Common myeloid progenitor, CD34-positive (primary cell): ENCODE data around the gene FGF21.
"Not testable (repeated sequence)": the region's sequence is repeated elsewhere in the genome, so short reads cannot be mapped to it uniquely, and the experiment has no call there.

ENCODE experiments used
- CTCF ChIA-PET: fragments of 350-600 bp; sonication (Branson Sonifier 250); formaldehyde crosslinking; loops from one replicate; lab custom pipeline; 2021; ENCODE audit warnings: antibody characterized with exemption; lab: Charles Lee
- POLR2A ChIA-PET: fragments of 350-600 bp; sonication (Branson Sonifier 250); formaldehyde crosslinking; loops from one replicate; lab custom pipeline; 2021; ENCODE audit warnings: antibody characterized with exemption; lab: Charles Lee
- DNase-seq, 3 donors: peaks; one replicate each; pipeline versions ENCODE4 v3.0.0 to v3.0.0-alpha.2; 2013
- H3K27ac ChIP-seq, 2 experiments: 1 replicate in 1 of 2; 2 replicates in 1 of 2; pipeline ENCODE4 v1.7.0; 2013; ENCODE audit warnings: inconsistent platforms in 2 of 2, low read length in 2 of 2, mild to moderate bottlenecking in 2 of 2, low read depth in 1 of 2, moderate library complexity in 1 of 2; ENCODE audit not compliant: severe bottlenecking in 2 of 2, insufficient read depth in 1 of 2, poor library complexity in 1 of 2
- H3K27me3 ChIP-seq, 5 experiments: replicated peaks in 2 of 5; 1 replicate in 3 of 5; 2 replicates in 2 of 5; pipeline versions ENCODE4 v1.6.1 to v1.7.0; 2013; ENCODE audit warnings: low read length in 4 of 5, mild to moderate bottlenecking in 2 of 5, moderate library complexity in 2 of 5, inconsistent platforms in 1 of 5; ENCODE audit not compliant: insufficient read depth in 5 of 5, control insufficient read depth in 4 of 5
- H3K36me3 ChIP-seq, 4 experiments: 1 replicate in 2 of 4; 2 replicates in 2 of 4; pipeline versions ENCODE4 v1.6.1 to v1.7.0; 2013; ENCODE audit warnings: low read length in 3 of 4, control low read depth in 1 of 4, mild to moderate bottlenecking in 1 of 4; ENCODE audit not compliant: control insufficient read depth in 4 of 4, insufficient read depth in 4 of 4
- H3K4me1 ChIP-seq, 4 experiments: 1 replicate in 3 of 4; 2 replicates in 1 of 4; pipeline versions ENCODE4 v1.6.1 to v1.7.1; 2013; ENCODE audit warnings: low read length in 3 of 4, mild to moderate bottlenecking in 3 of 4, control low read depth in 1 of 4, inconsistent platforms in 1 of 4, moderate library complexity in 1 of 4; ENCODE audit not compliant: control insufficient read depth in 4 of 4, insufficient read depth in 4 of 4; ENCODE audit errors: control extremely low read depth in 1 of 4
- H3K4me3 ChIP-seq, 7 experiments: 1 replicate in 4 of 7; 2 replicates in 3 of 7; pipeline versions ENCODE4 v1.5.1 to v1.7.0; 2013; ENCODE audit warnings: mild to moderate bottlenecking in 7 of 7, low read length in 6 of 7, moderate library complexity in 6 of 7, inconsistent platforms in 2 of 7, low read depth in 2 of 7, control low read depth in 1 of 7; ENCODE audit not compliant: insufficient read depth in 4 of 7, control insufficient read depth in 1 of 7; ENCODE audit errors: extremely low read depth in 1 of 7
- H3K9me3 ChIP-seq, 5 experiments: 1 replicate in 4 of 5; 2 replicates in 1 of 5; pipeline versions ENCODE4 v1.6.1 to v1.7.1; 2013; ENCODE audit warnings: low read length in 4 of 5, mild to moderate bottlenecking in 2 of 5, inconsistent platforms in 1 of 5, low read depth in 1 of 5, moderate library complexity in 1 of 5; ENCODE audit not compliant: control insufficient read depth in 4 of 5, insufficient read depth in 2 of 5; ENCODE audit errors: control extremely low read depth in 1 of 5
- WGBS: methylation state at CpG from one replicate; pipeline ENCODE4 v1.1.5; 2013; ENCODE audit not compliant: insufficient coverage; 5-methylcytosine and 5-hydroxymethylcytosine counted together

FGF21 gene

DNA sequence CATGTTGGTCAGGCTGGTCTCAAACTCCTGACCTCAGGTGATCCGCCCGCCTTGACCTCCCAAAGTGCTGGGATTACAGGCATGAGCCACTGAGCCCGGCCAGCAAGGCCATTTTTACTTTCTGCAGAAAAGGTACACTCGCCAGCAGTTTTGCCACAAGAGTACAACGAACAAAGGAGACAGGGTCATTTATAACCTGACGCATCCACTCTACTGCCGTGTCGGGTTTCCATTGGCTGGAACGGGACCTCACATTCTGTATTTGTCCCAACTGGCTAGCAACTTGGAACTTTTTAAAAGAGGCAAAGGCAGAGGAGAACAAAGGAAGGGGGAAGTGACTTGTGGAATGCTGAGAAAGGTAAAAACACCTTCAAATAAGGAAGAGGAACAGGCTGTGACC is 32.0 kb downstream of the FGF21 start:
- H3K9me3 ChIP-seq, H3K27ac ChIP-seq, DNase-seq, H3K4me1 ChIP-seq, H3K4me3 ChIP-seq, POLR2A ChIA-PET, H3K36me3 ChIP-seq, H3K27me3 ChIP-seq: not testable (repeated sequence)
- 97% methylated on average over 7 of the region's 9 CpGs for WGBS
- CTCF ChIA-PET, result interaction anchor here (0.6 to 27.8 kb wide), 23 partner anchors 8 to 287 kb away, joined by 3 to 376 read pairs (median 4); partner anchors contain the start of genes BAX, BCAT2, FGF21 and HSD17B14

DNA sequence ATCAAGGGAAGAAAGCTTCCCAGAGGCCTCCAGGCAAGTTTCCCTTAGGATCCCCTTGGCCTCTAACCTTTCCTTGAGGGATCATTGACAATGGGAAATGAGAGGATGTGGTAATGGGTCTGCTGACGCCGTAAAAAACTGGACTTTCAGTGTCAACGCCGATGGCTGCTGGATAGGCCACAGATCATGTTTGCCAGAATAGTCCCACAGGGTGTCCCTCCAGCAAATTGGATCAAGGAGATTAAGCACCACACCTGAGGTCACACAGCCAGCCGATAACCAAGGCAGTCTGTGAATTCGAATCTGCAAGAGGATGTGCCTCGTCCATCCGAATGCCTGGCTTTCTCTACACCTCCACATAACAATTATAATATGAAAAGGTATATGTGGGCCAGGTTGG is 37.9 kb downstream of the FGF21 start:
- WGBS, result 76% methylated on average over 4 of the region's 8 CpGs
- Histone ChIP-seq H3K36me3 (peaks cover 0 to 4% (median 0%) of the 10 kb centered on the region in 4 experiments), H3K27me3 (no peaks in the 10 kb centered on the region), H3K4me1 (peaks cover 0 to 4% (median 2%) of the 10 kb centered on the region in 4 experiments), H3K9me3 (no peaks in the 10 kb centered on the region), H3K27ac (no peak overlapping the region), H3K4me3 (no peak overlapping the region)
- CTCF ChIA-PET, result interaction anchor here (1.1 to 27.8 kb wide), 7 partner anchors 8 to 178 kb away, joined by 3 to 376 read pairs (median 13); partner anchors contain the start of genes CA11 and HSD17B14
- DNase-seq, result no peak
- POLR2A ChIA-PET, result no interaction called here

DNA sequence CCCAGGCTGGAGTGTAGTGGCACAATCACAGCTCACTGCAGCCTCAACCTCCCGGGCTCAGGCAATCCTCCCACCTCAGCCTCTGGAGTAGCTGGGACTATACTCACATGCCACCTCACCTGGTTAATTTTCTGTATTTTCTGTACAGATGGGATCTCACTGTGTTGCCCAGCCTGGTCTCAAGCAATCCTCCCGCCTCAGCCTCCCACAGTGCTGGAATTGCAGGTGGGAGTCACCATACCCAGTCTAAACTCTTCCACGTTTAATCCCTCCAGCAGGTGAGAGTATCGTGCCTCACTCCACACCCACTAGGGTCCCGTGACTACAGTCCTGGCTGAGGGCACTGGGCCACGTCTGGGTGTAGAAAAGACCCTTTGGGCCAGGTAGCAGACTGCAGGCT is 39.0 kb downstream of the FGF21 start:
- H3K36me3 ChIP-seq, result peaks cover 0 to 4% (median 2%) of the 10 kb centered on the region in 4 experiments
- H3K27ac ChIP-seq, result no peak overlapping the region
- POLR2A ChIA-PET, result no interaction called here
- peaks cover 0 to 9% (median 3%) of the 10 kb centered on the region in 4 experiments for H3K4me1 ChIP-seq
- WGBS, result 90% methylated on average over 3 of the region's 6 CpGs
- no peaks in the 10 kb centered on the region for H3K27me3 ChIP-seq
- no peak overlapping the region for H3K4me3 ChIP-seq
- CTCF ChIA-PET, result interaction anchor here (0.5 to 27.8 kb wide), 11 partner anchors 9 to 177 kb away, joined by 3 to 376 read pairs (median 12); partner anchors contain the start of genes CA11 and HSD17B14
- H3K9me3 ChIP-seq, result no peaks in the 10 kb centered on the region
- no peak for DNase-seq

DNA sequence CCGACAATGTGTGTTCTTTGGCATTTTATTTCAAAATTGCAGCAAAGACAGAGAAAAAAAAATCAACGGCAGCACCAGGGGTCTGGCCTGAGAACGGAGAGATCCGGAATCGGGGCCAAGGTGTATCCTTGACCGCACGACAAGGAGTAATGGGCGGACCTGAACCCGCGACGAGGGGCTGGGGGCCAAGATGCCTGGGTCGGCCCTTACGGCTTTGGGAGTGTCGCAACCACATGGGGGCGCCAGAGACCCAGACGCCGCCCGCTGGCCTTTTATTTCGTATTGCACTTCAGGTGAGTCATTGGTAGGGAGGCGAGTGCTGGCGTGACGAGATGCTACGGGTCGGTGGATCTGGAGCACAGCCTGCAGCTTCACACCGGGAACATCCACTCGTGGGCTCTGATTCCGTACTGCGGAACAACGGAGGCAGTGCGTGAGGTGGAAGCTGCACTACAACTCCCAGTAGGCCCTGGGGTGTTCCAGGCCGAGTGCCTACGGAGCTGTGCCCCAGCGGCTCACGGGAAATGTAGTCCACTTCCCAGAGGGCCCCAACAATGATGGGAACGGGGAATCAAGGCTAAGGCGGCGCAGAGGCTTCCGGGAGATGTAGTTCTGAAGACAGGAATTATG is 39.8 kb downstream of the FGF21 start:
- Histone ChIP-seq H3K27me3 (no peaks in the 10 kb centered on the region), H3K27ac (peak overlapping the region in 1 of 2 experiments; percentile 68), H3K4me1 (peaks cover 0 to 13% (median 3%) of the 10 kb centered on the region in 4 experiments), H3K36me3 (peaks cover 0 to 6% (median 2%) of the 10 kb centered on the region in 4 experiments), H3K4me3 (peak overlapping the region; percentile 58 to 92 (median 76)), H3K9me3 (no peaks in the 10 kb centered on the region)
- WGBS, result 1% methylated on average over 31 of the region's 38 CpGs
- peak; percentile 89 to 93 (median 93) for DNase-seq
- CTCF ChIA-PET, result interaction anchor here (0.7 to 27.8 kb wide), 22 partner anchors 8 to 197 kb away, joined by 3 to 376 read pairs (median 4); partner anchors contain the start of genes BCAT2, CA11, GYS1 and HSD17B14
- POLR2A ChIA-PET, result interaction anchor here (0.6 to 1.0 kb wide), 4 partner anchors 42 to 176 kb away, joined by 3 to 4 read pairs (median 3); no protein-coding TSS in a partner anchor

DNA sequence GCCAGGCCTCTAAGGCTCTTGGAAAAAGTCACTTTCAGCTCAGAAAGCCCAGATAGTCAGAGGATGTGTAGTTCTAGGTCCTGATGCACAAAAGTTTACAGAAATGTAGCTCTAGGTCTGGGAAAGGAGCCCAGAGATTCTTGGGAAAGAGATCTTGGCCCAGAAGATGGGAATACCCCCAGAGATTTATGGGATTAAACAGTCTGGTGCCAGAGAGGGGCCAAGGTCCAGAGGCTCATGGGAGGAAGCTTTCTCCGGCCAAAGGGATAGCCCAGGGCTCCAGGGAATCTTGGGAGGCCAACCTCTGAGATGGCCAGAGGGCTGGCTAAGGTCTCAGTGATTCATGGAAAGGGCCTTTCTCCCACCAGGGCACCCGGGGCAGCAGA is 40.4 kb downstream of the FGF21 start:
- 100% methylated on average over 1 of the region's 2 CpGs for WGBS

DNA sequence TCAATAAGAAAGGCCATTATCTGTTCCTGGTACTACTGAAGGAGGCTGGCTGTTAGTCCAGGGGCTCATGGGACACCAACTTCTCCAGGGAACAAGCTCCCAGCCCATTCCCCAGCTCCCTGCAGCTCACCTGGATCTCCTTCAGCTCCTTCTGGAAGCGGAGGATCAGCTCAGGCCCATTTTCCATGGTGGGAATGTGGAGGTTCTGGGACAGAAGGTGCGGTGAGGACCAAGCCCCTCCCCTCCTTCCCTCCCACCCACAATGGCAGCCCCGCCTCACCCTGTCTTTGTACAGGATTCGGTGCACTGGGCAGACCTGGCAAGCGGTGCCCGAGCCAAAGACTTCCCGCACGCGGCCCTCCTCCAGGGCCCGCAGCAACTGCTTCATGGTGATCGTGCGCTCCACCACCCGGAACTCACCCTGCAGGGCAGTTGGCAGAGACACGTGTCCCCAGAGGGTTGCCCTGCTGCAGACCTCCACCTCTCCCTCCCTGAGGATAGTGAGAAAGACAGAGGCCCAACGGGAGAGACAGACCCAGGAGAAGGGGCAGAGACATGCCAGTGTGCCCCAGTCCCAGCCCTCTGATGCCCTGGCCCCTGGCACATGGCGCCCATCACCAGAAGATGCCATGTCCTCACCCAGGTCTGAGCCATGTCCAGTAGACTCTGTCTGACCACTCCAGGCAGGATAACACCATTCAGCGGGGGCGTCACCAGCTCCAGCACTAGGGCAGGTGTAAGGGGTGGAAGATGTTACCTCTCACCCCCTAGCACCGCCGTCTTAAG is 41.2 kb downstream of the FGF21 start:
- H3K9me3 ChIP-seq, result no peaks in the 10 kb centered on the region
- ChIA-PET CTCF (interaction anchor here (0.9 to 27.8 kb wide), 10 partner anchors 9 to 196 kb away, joined by 3 to 376 read pairs (median 8); partner anchors contain the start of genes BCAT2, GYS1 and HSD17B14), POLR2A (no interaction called here)
- no peaks in the 10 kb centered on the region for H3K27me3 ChIP-seq
- H3K36me3 ChIP-seq, result peaks cover 0 to 6% (median 3%) of the 10 kb centered on the region in 4 experiments
- H3K4me1 ChIP-seq, result peaks cover 0 to 13% (median 3%) of the 10 kb centered on the region in 4 experiments
- no peak overlapping the region for H3K27ac ChIP-seq
- no peak overlapping the region for H3K4me3 ChIP-seq
- DNase-seq, result no peak
- 99% methylated on average over 15 of the region's 20 CpGs for WGBS

More for the DNA sequence above, 40.4 kb downstream of the FGF21 start:
- Histone ChIP-seq H3K27me3 (no peaks in the 10 kb centered on the region), H3K4me3 (peak overlapping the region in 1 of 7 experiments; percentile 76), H3K36me3 (peaks cover 0 to 6% (median 3%) of the 10 kb centered on the region in 4 experiments), H3K9me3 (no peaks in the 10 kb centered on the region), H3K27ac (no peak overlapping the region), H3K4me1 (peaks cover 0 to 13% (median 3%) of the 10 kb centered on the region in 4 experiments)
- ChIA-PET POLR2A (interaction anchor here (0.6 to 1.0 kb wide), 4 partner anchors 41 to 175 kb away, joined by 3 to 4 read pairs (median 3); no protein-coding TSS in a partner anchor), CTCF (interaction anchor here (0.7 to 27.8 kb wide), 21 partner anchors 9 to 197 kb away, joined by 3 to 376 read pairs (median 5); partner anchors contain the start of genes BCAT2, CA11, GYS1 and HSD17B14)
- no peak for DNase-seq
